HepG2 (cell line): ENCODE data around the gene PDGFA. TPM values are rescaled to one million over a fixed set of nuclear protein-coding genes. Genes with fewer than 3 reads are reported as not detected.

Experiments
- EEA1 ChIP-seq: sonication (generic); formaldehyde crosslinking; IDR thresholded peaks from 2 replicates; pipeline ENCODE4 v1.5.1; 2020; ENCODE audit warnings: mild to moderate bottlenecking, missing genetic modification reagents, borderline replicate concordance
- GABPA ChIP-seq, 2 experiments: IDR thresholded peaks; 2 replicates each; pipeline ENCODE4 v1.6.1; 2011 to 2016; ENCODE audit warnings: low read depth in 2 of 2, low read length in 1 of 2, missing biosample characterization in 1 of 2, missing genetic modification characterization in 1 of 2
- KDM2A ChIP-seq: sonication (generic); formaldehyde crosslinking; IDR thresholded peaks from 2 replicates; pipeline ENCODE4 v1.4.0; 2020; ENCODE audit warnings: low read depth, missing genetic modification reagents, borderline replicate concordance
- REST ChIP-seq, 2 experiments: IDR thresholded peaks; 2 replicates each; pipeline ENCODE4 v1.6.1; 2011 to 2012; ENCODE audit warnings: low read length in 2 of 2, borderline replicate concordance in 1 of 2, low read depth in 1 of 2, mild to moderate bottlenecking in 1 of 2, moderate library complexity in 1 of 2
- SP5 ChIP-seq: IDR thresholded peaks from 2 replicates; pipeline ENCODE4 v1.6.1; 2016; ENCODE audit warnings: low read depth, borderline replicate concordance
- ZBTB49 ChIP-seq: sonication (generic); formaldehyde crosslinking; IDR thresholded peaks from 2 replicates; pipeline ENCODE4 v1.4.0; 2020; ENCODE audit warnings: missing genetic modification reagents, borderline replicate concordance
- ZNF256 ChIP-seq: sonication (generic); formaldehyde crosslinking; conservative IDR thresholded peaks from 2 replicates; pipeline ENCODE4 v1.4.0; 2020; ENCODE audit warnings: missing genetic modification reagents
- ZNF549 ChIP-seq: sonication (generic); formaldehyde crosslinking; IDR thresholded peaks from 2 replicates; pipeline ENCODE4 v1.5.0; 2020; ENCODE audit warnings: missing genetic modification reagents
- ZNF879 ChIP-seq: sonication (generic); formaldehyde crosslinking; IDR thresholded peaks from 2 replicates; pipeline ENCODE4 v1.8.1; 2023; ENCODE audit warnings: missing genetic modification reagents
- ZSCAN12 ChIP-seq: sonication (generic); formaldehyde crosslinking; IDR thresholded peaks from 2 replicates; pipeline ENCODE4 v1.9.0; 2021; ENCODE audit warnings: mild to moderate bottlenecking, missing genetic modification reagents
- polyA plus RNA-seq, 8 experiments: library from polyadenylated mRNA; depleted of rRNA in 3 of 8; stranded (reverse) in 7 of 8; unstranded in 1 of 8; fragments of >200 nt; fragmentation: Illumina TruSeq in 4 of 8; extraction: Trizol in 4 of 8; gene quantifications; 2 replicates each; pipeline versions ENCODE4 v1.2.1 to v1.2.3, GENCODE V29; 2011 to 2016; ENCODE audit warnings: low read depth in 4 of 8, missing spikeins in 1 of 8, mixed read lengths in 1 of 8; ENCODE audit not compliant: insufficient read depth in 1 of 8
- total RNA-seq, 5 experiments: library from RNA; depleted of rRNA; stranded (reverse); fragments of >200 nt; fragmentation: Illumina TruSeq; extraction: Trizol; gene quantifications; 2 replicates each; pipeline ENCODE4 v1.2.3, GENCODE V29; 2016; ENCODE audit warnings: low read depth in 1 of 5

PDGFA gene
- total and polyA plus RNA-seq, 2 of the 13 experiments (the other 11 are each of a cell fraction or from before 2014, with no cell fraction given), result 1.5 to 3.4 TPM

GRCh38 chr7:561631-562373 is 42.2 kb upstream of the PDGFA start (continued):
- TF ChIP-seq ZBTB49 (CRISPR knock-in tag), result no peak
- no peak for TF ChIP-seq GABPA (IDR thresholded peaks at IDR 0.05; ENCODE audit: low read depth, low read length)
- TF ChIP-seq GABPA (CRISPR knock-in tag; IDR thresholded peaks at IDR 0.05; ENCODE audit: low read depth), result no peak
- no peak for TF ChIP-seq ZNF879 (CRISPR knock-in tag)
- TF ChIP-seq EEA1 (CRISPR knock-in tag), result no peak
- TF ChIP-seq ZNF256 (CRISPR knock-in tag), result no peak
- TF ChIP-seq ZSCAN12 (CRISPR knock-in tag), result no peak
- TF ChIP-seq ZNF549 (CRISPR knock-in tag), result no peak
- no peak for TF ChIP-seq REST (IDR thresholded peaks at IDR 0.05; ENCODE audit: borderline replicate concordance in 1 of 2, low read depth in 1 of 2, low read length in 2 of 2)
- no peak for TF ChIP-seq SP5 (CRISPR knock-in tag)
- TF ChIP-seq KDM2A (CRISPR knock-in tag), result no peak
